DOHH2 (cell line): ENCODE measurements around the gene FBXO2.

Experiments
- H3F3A ChIP-seq: fragments of 200-600 bp; sonication (generic), shearing (Covaris generic); 2 replicates; pipeline ENCODE4 v1.6.0; 2016; ENCODE audit warnings: antibody characterized with exemption, mild to moderate bottlenecking; ENCODE audit not compliant: control insufficient read depth, insufficient read depth
- H3K27ac ChIP-seq: fragments of 200-600 bp; sonication (generic); 2 replicates; pipeline ENCODE4 v1.5.1; 2014; ENCODE audit warnings: low read depth, mild to moderate bottlenecking, low read length, moderate library complexity
- H3K27me3 ChIP-seq: fragments of 200-600 bp; sonication (generic); 2 replicates; pipeline ENCODE4 v1.6.1; 2014; ENCODE audit warnings: mild to moderate bottlenecking, low read length, mixed read lengths; ENCODE audit not compliant: control insufficient read depth
- H3K36me3 ChIP-seq: fragments of 200-600 bp; sonication (generic); 2 replicates; pipeline ENCODE4 v1.6.1; 2014; ENCODE audit warnings: mild to moderate bottlenecking, low read length, moderate library complexity, mixed read lengths; ENCODE audit not compliant: control insufficient read depth
- H3K4me1 ChIP-seq: fragments of 200-600 bp; sonication (generic); 2 replicates; pipeline ENCODE4 v1.6.1; 2014; ENCODE audit warnings: mild to moderate bottlenecking, low read length, mixed read lengths; ENCODE audit not compliant: control insufficient read depth
- H3K4me2 ChIP-seq: fragments of 200-600 bp; sonication (generic); 2 replicates; pipeline ENCODE4 v1.6.0; 2014; ENCODE audit warnings: mild to moderate bottlenecking, low read length, moderate library complexity
- H3K4me3 ChIP-seq: fragments of 200-600 bp; sonication (generic); 2 replicates; pipeline ENCODE4 v1.5.1; 2014; ENCODE audit warnings: mild to moderate bottlenecking, low read length, mixed read lengths
- H3K79me2 ChIP-seq: fragments of 200-600 bp; sonication (generic); 2 replicates; pipeline ENCODE4 v1.6.1; 2014; ENCODE audit warnings: mild to moderate bottlenecking, low read length, mixed read lengths; ENCODE audit not compliant: control insufficient read depth
- H3K9me2 ChIP-seq: fragments of 200-600 bp; sonication (generic); replicated peaks from 2 replicates; pipeline ENCODE4 v1.6.1; 2014; ENCODE audit warnings: mild to moderate bottlenecking, low read length, mixed read lengths; ENCODE audit not compliant: control insufficient read depth
- H3K9me3 ChIP-seq: fragments of 200-600 bp; sonication (generic); 2 replicates; pipeline ENCODE4 v1.6.1; 2014; ENCODE audit warnings: antibody characterized with exemption, low read length, mixed read lengths; ENCODE audit not compliant: control insufficient read depth, insufficient read depth
- H4K20me1 ChIP-seq: fragments of 200-600 bp; sonication (generic); 2 replicates; pipeline ENCODE4 v1.6.0; 2014; ENCODE audit warnings: low read depth, mild to moderate bottlenecking, antibody characterized with exemption, low read length, moderate library complexity; ENCODE audit not compliant: control insufficient read depth, insufficient read depth
- CTCF ChIP-seq: fragments of 200-600 bp; sonication (generic); IDR thresholded peaks from one replicate; pipeline ENCODE4 v1.5.1; 2014; ENCODE audit warnings: antibody characterized with exemption, mild to moderate bottlenecking, low read depth, low read length; ENCODE audit not compliant: poor library complexity, severe bottlenecking
- EZH2phosphoT487 ChIP-seq: fragments of 200-600 bp; sonication (generic); IDR thresholded peaks from 2 replicates; pipeline ENCODE4 v1.6.1; 2017; ENCODE audit warnings: borderline replicate concordance, mild to moderate bottlenecking, antibody characterized with exemption, low read length, moderate library complexity, mixed read lengths

The FBXO2 gene

GRCh38 chr1:11615090-11615489 is 39.1 kb downstream of the FBXO2 start:
- H3K4me2 ChIP-seq = no peak overlapping the region
- H3K9me3 ChIP-seq = no peaks in the 10 kb centered on the region; the same call in 1 of the 2 replicates
- no peaks in the 10 kb centered on the region for H4K20me1 ChIP-seq
- no peak overlapping the region for H3K27ac ChIP-seq
- H3K4me3 ChIP-seq = no peak overlapping the region
- H3F3A ChIP-seq = no peaks in the 10 kb centered on the region
- TF ChIP-seq EZH2phosphoT487 (no peak), CTCF (no peak)
- H3K9me2 ChIP-seq = no peaks in the 10 kb centered on the region
- H3K79me2 ChIP-seq = no peaks in the 10 kb centered on the region
- 0 out of 2 replicates have a peak, but pooled peaks cover 2% of the 10 kb centered on the region for H3K27me3 ChIP-seq
- no peaks in the 10 kb centered on the region for H3K36me3 ChIP-seq
- H3K4me1 ChIP-seq = no peaks in the 10 kb centered on the region

- no peaks in the 10 kb centered on the region for H3K27me3 ChIP-seq
- TF ChIP-seq EZH2phosphoT487 (no peak), CTCF (no peak)
- no peaks in the 10 kb centered on the region for H3K36me3 ChIP-seq
- H3K4me2 ChIP-seq = no peak overlapping the region
- H3K9me2 ChIP-seq = no peaks in the 10 kb centered on the region
- H3K9me3 ChIP-seq = no peaks in the 10 kb centered on the region; the same call in 1 of the 2 replicates
- H3F3A ChIP-seq = no peaks in the 10 kb centered on the region
- no peaks in the 10 kb centered on the region for H4K20me1 ChIP-seq
- no peaks in the 10 kb centered on the region for H3K4me1 ChIP-seq
- no peaks in the 10 kb centered on the region for H3K79me2 ChIP-seq
- H3K27ac ChIP-seq = no peak overlapping the region
- no peak overlapping the region for H3K4me3 ChIP-seq
Measured at GRCh38 chr1:11613347-11613746, 40.9 kb downstream of the FBXO2 start.

GRCh38 chr1:11611638-11612327 is 42.4 kb downstream of the FBXO2 start:
- no peaks in the 10 kb centered on the region for H3K9me2 ChIP-seq
- no peak for TF ChIP-seq EZH2phosphoT487
- no peak for TF ChIP-seq CTCF
- no peak overlapping the region for H3K4me2 ChIP-seq
- H3K9me3 ChIP-seq = no peaks in the 10 kb centered on the region; the same call in 1 of the 2 replicates
- H3K27me3 ChIP-seq = no peaks in the 10 kb centered on the region
- H3K79me2 ChIP-seq = no peaks in the 10 kb centered on the region
- no peak overlapping the region for H3K4me3 ChIP-seq
- H3K36me3 ChIP-seq = no peaks in the 10 kb centered on the region
- no peak overlapping the region for H3K27ac ChIP-seq
- H3F3A ChIP-seq = no peaks in the 10 kb centered on the region
- H4K20me1 ChIP-seq = no peaks in the 10 kb centered on the region
- no peaks in the 10 kb centered on the region for H3K4me1 ChIP-seq
